Loucy (cell line): ENCODE data around the gene VSTM2B.
A peak's percentile ranks its signal among the peaks of the same experiment; 100 is the strongest.

Experiments
- H2AFZ ChIP-seq: fragments of 200-600 bp; sonication (generic); 2 replicates; pipeline ENCODE4 v1.6.0; 2016; ENCODE audit warnings: antibody characterized with exemption, mild to moderate bottlenecking, low read length, moderate library complexity
- H3F3A ChIP-seq: fragments of 200-600 bp; 2 replicates; pipeline ENCODE4 v1.6.0; 2016; ENCODE audit warnings: antibody characterized with exemption, low read depth, mild to moderate bottlenecking
- H3K27me3 ChIP-seq: fragments of 200-600 bp; sonication (generic); 2 replicates; pipeline ENCODE4 v1.6.1; 2014; ENCODE audit warnings: low read length, mild to moderate bottlenecking; ENCODE audit not compliant: insufficient read depth, poor library complexity, severe bottlenecking
- H3K36me3 ChIP-seq: fragments of 200-600 bp; sonication (generic); 2 replicates; pipeline ENCODE4 v1.6.1; 2016; ENCODE audit warnings: low read length; ENCODE audit not compliant: insufficient read depth
- H3K4me1 ChIP-seq: fragments of 200-600 bp; sonication (generic); 2 replicates; pipeline ENCODE4 v1.5.1; 2014; ENCODE audit warnings: low read length, mild to moderate bottlenecking; ENCODE audit not compliant: insufficient read depth, poor library complexity, severe bottlenecking
- H3K4me2 ChIP-seq: fragments of 200-600 bp; sonication (generic); 2 replicates; pipeline ENCODE4 v1.6.0; 2014; ENCODE audit warnings: antibody characterized with exemption, low read length, low read depth, mild to moderate bottlenecking; ENCODE audit not compliant: poor library complexity, severe bottlenecking
- H3K4me3 ChIP-seq: fragments of 200-600 bp; sonication (generic); 2 replicates; pipeline ENCODE4 v1.5.1; 2014; ENCODE audit warnings: low read length, mild to moderate bottlenecking, mixed read lengths; ENCODE audit not compliant: poor library complexity, severe bottlenecking
- H3K79me2 ChIP-seq: fragments of 200-600 bp; sonication (generic); 2 replicates; pipeline ENCODE4 v1.6.1; 2014; ENCODE audit warnings: low read length; ENCODE audit not compliant: insufficient read depth
- H3K9ac ChIP-seq: fragments of 200-600 bp; sonication (generic); 2 replicates; pipeline ENCODE4 v1.6.0; 2014; ENCODE audit warnings: mild to moderate bottlenecking, low read depth, low read length, moderate library complexity; ENCODE audit not compliant: poor library complexity, severe bottlenecking
- H3K9me2 ChIP-seq: fragments of 200-600 bp; sonication (generic); replicated peaks from 2 replicates; pipeline ENCODE4 v1.6.1; 2016; ENCODE audit warnings: low read depth, low read length, mixed read lengths
- H3K9me3 ChIP-seq: fragments of 200-600 bp; sonication (generic); 2 replicates; pipeline ENCODE4 v1.6.1; 2014; ENCODE audit warnings: mild to moderate bottlenecking, antibody characterized with exemption, low read length, low read depth; ENCODE audit not compliant: insufficient read depth
- H4K20me1 ChIP-seq: fragments of 200-600 bp; sonication (generic); 2 replicates; pipeline ENCODE4 v1.6.0; 2014; ENCODE audit warnings: antibody characterized with exemption, low read length, mild to moderate bottlenecking; ENCODE audit not compliant: insufficient read depth, poor library complexity, severe bottlenecking
- EZH2phosphoT487 ChIP-seq: fragments of 200-600 bp; IDR thresholded peaks from 2 replicates; pipeline ENCODE4 v1.6.1; 2018; ENCODE audit warnings: antibody characterized with exemption, mild to moderate bottlenecking, moderate library complexity, borderline replicate concordance
- TF ChIP-seq, protein P1 (sequence below): fragments of 200-600 bp; sonication (generic); conservative IDR thresholded peaks from 2 replicates; pipeline ENCODE4 v1.5.1; 2014; ENCODE audit warnings: mild to moderate bottlenecking, antibody characterized with exemption, low read length

VSTM2B gene

DNA sequence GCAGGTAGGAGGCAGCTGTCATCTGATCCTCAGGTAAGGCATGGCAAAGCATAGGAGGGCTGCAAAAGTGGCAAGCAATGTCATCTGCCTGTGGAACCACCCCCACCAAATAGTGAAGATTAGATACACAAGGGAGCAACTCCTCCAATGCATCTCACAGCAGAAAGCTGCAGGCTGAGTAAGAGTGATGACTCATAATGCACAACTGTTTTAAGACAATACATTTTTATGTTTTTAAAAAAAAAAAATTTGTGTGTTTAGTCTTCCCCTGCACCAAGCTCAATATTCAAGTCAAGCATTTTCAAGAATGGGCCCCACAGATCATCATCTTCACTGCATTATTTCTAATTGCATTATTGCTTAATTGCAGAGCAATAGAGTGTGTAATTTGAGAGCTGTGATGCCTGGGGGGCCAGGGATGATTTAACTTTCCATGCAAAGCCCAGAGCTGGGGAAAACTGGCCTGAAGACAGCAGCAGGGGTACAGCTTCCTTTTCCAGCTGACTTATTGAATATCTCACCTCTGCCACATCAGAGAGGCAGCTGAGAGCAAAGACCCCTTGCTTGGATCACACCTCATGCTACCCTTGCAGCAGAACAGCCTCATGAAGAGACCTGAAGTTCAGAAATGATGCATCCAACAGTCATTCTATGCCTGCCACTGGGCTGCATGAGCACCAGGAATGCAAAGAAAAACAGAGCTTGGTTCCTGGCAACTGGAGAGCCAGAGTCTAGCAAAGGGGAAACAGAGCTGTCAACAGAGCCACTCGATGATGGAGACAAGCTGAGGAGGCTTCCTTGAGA is 57.6 kb downstream of the VSTM2B start:
- Histone ChIP-seq H3K4me2 (no peak overlapping the region), H3K36me3 (no peaks in the 10 kb centered on the region), H3K4me1 (peaks cover 6% of the 10 kb centered on the region), H3K27me3 (no peaks in the 10 kb centered on the region), H3K9me3 (0 out of 2 replicates have a peak, but pooled peaks cover 4% of the 10 kb centered on the region), H3F3A (no peaks in the 10 kb centered on the region), H4K20me1 (no peaks in the 10 kb centered on the region), H3K4me3 (no peak overlapping the region), H3K9ac (no peak overlapping the region), H2AFZ (no peak overlapping the region), H3K79me2 (no peaks in the 10 kb centered on the region), H3K9me2 (no peaks in the 10 kb centered on the region)
- TF ChIP-seq, protein P1, sequence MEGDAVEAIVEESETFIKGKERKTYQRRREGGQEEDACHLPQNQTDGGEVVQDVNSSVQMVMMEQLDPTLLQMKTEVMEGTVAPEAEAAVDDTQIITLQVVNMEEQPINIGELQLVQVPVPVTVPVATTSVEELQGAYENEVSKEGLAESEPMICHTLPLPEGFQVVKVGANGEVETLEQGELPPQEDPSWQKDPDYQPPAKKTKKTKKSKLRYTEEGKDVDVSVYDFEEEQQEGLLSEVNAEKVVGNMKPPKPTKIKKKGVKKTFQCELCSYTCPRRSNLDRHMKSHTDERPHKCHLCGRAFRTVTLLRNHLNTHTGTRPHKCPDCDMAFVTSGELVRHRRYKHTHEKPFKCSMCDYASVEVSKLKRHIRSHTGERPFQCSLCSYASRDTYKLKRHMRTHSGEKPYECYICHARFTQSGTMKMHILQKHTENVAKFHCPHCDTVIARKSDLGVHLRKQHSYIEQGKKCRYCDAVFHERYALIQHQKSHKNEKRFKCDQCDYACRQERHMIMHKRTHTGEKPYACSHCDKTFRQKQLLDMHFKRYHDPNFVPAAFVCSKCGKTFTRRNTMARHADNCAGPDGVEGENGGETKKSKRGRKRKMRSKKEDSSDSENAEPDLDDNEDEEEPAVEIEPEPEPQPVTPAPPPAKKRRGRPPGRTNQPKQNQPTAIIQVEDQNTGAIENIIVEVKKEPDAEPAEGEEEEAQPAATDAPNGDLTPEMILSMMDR = no peak
- no peak for TF ChIP-seq EZH2phosphoT487

DNA sequence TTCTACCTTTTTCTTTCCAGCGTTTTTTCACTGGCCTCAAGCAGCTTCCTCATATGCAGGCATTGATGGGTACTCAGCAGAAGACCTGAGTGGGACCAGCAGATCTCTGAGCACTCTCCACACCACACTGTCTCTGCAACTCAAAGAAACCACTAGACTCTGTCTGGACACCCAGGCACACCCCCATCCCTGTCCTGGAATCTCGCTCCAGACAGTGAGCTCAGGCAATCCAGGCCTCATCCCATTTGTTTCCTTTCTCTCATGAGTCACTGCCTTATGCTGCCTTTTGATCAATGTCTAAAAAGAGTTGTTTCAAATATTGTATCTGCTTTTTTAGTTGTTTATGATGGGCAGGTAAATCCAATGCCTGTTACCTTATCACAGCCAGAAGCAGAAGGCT is 60.6 kb downstream of the VSTM2B start:
- Histone ChIP-seq H3K4me3 (no peak overlapping the region), H3K9ac (no peak overlapping the region), H4K20me1 (no peaks in the 10 kb centered on the region), H3K9me2 (no peaks in the 10 kb centered on the region), H3K4me1 (peaks cover 6% of the 10 kb centered on the region), H3F3A (no peaks in the 10 kb centered on the region), H3K36me3 (no peaks in the 10 kb centered on the region), H3K27me3 (no peaks in the 10 kb centered on the region), H3K79me2 (no peaks in the 10 kb centered on the region), H3K4me2 (no peak overlapping the region), H3K9me3 (0 out of 2 replicates have a peak, but pooled peaks cover 4% of the 10 kb centered on the region), H2AFZ (no peak overlapping the region)
- TF ChIP-seq EZH2phosphoT487 = no peak
- TF ChIP-seq, protein P1 = no peak

DNA sequence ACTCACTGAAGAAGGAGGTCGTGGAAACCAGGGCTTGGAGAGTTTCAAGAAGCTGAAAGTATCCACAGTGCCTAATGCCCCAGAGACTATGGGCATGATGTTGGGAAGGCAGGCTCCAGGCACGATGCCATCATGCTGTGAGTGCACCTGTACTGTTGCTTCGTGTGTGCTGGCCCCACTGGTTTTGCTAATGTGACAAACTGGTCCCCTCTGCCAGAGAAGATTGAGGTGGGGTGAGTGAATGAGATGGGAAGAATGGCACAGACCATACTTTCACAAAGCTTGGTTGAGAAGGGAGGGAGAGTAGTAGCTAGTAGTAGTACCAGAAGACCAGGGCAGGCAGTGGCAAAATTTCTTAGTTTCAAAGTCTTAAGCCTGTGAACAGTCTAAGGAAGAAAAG is 61.3 kb downstream of the VSTM2B start:
- H2AFZ ChIP-seq = peak overlapping the region; percentile 32
- no peaks in the 10 kb centered on the region for H3K9me2 ChIP-seq
- peak overlapping the region; percentile 24 for H3K9ac ChIP-seq
- H3K9me3 ChIP-seq = 0 out of 2 replicates have a peak, but pooled peaks cover 3% of the 10 kb centered on the region
- peaks cover 6% of the 10 kb centered on the region for H3K4me1 ChIP-seq
- H3K4me3 ChIP-seq = no peak overlapping the region
- H3K79me2 ChIP-seq = no peaks in the 10 kb centered on the region
- H3F3A ChIP-seq = no peaks in the 10 kb centered on the region
- TF ChIP-seq, protein P1 = no peak
- no peak for TF ChIP-seq EZH2phosphoT487
- no peaks in the 10 kb centered on the region for H4K20me1 ChIP-seq
- no peaks in the 10 kb centered on the region for H3K36me3 ChIP-seq
- peak overlapping the region; percentile 49 for H3K4me2 ChIP-seq
- no peaks in the 10 kb centered on the region for H3K27me3 ChIP-seq
